GM19099 (cell line): ENCODE measurements around the gene CRYL1.

Source experiments
- POLR2A ChIP-seq: IDR thresholded peaks from 3 replicates; pipeline ENCODE4 v1.6.1; 2011; ENCODE audit warnings: low read depth; ENCODE audit not compliant: insufficient read length; ENCODE audit errors: extremely low read depth

The CRYL1 gene

DNA sequence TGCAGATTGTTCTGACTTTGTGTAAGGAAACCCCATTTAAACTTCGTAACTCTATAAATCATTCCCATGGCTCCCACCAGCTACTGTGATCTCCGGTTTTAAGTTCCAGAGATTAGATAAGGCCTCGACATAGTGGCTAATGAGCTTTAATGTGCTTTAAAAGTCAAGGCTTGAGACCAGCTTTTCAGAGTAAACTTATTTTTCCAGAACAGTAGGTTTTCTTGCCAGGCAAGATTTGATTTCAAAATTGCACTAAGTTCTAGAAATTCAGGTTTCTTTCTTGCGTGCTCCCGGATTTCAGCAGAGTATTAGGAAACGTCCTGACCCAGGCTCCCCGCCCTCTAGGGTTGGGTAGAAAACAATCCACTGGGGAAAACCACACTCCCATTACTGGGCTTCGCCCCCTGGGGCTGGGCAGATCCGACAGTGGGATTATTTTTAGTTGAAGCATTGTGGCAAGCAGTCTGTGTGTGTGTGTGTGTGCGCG, 43.3 kb downstream of the CRYL1 start:
- no peak for TF ChIP-seq POLR2A

DNA sequence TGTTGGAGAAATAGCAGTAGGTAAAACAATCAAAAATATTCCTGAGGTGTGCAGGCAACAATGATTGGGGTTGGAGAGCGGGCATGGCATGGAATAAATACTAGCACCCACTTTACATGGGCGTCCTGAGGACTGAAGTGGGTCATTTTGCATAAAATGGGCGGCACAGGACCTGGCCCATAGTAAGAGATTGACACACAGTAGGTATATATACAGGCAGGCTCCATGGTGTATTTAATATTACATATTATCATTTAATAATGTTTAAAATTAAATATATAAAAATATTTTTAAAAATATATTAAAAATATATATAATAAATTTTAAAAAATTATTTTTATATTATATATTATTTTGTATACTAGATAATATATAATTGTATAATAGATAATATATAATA, 48.3 kb downstream of the CRYL1 start:
- TF ChIP-seq POLR2A, result no peak

DNA sequence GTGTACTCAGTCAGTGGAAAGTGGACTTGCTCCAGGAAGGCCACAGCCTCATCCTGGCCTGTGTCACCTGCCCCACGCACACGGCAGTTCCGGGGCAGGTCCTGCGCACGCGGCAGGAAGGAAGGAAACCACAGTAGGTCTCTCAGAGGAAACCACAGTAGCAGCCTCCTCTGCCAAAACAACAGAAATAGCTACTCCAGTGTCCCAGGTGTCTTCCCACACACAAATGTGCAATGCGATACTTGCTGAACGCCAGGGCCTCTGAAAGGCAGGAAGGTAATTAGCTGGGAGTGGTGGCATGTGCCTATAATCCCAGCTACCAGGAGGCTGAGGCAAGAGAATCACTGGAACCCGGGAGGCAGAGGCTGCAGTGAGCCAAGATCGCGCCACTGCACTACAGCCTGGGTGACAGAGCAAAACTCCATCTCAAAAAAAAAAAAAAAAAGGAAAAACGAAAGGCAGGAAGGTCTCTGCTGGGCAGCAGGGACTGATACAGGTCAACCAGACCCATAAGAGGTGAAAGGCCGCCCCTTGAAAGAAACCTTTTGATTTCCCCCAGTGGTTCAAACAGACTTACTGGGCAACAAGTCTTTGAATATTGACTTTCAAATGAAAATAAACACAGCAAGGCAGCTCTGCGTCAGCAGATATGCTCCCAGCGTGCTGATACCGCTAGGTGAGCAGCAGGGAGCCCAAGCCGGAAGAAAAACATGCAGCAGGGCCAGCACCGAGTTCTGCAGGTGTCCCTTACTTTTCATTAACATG, 49.5 kb downstream of the CRYL1 start:
- no peak for TF ChIP-seq POLR2A

DNA sequence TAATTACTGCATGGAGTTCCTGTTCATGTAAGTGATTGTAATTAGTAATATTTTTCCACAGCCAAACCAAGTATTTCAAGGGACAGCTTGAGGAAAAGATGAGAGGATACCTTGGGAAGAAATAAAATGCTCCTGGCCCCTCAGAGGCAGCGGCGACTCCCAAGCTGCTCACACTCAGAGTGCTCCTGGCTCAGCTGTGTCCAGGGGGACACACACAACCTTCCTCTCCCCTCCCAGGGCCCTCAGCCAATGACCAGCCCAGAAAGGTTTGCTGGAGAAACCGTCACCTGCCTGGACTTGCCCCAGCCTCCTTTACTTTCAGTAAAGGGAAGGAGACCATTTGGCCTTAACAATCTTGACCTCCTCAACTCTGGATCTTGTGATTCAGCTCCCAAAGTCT, 51.1 kb downstream of the CRYL1 start:
- no peak for TF ChIP-seq POLR2A

DNA sequence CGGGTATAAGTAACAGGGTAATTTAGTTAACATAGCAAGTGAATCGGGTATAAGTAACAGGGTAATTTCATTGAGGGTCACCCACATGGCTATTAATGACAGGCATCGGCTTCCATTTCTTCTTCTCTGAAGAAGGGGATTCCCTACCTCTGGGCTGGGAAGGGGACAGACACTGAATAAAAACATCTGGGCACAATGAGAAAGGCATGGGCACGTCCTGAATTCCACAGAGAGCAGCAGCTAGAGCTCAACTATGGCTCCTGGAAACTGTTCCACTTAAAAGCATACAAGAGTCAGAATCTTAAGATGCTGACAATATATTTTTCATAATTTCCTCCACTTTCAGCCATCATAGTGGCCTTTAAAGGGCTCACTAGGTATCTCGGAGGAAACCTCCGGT, 51.8 kb downstream of the CRYL1 start:
- TF ChIP-seq POLR2A, result no peak

DNA sequence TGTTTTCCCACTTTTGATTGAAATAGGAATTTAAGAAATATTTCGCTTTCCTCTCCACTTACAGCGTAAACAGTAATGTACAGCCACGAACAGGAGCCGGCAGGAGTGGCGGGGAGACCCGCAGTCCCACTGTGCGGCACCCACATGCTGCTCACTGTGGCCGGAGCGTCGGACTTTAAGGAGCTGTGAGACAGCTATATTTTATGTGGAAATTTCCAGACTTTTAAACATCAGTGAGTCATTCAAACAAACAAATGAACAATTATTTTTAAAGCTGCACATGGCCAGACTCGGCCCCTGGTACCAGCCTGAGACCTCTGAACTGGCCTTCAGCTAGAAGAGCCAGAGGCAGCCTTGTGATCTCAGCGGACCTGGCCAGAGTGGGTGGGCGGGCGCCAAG, 52.5 kb downstream of the CRYL1 start:
- TF ChIP-seq POLR2A, result no peak

DNA sequence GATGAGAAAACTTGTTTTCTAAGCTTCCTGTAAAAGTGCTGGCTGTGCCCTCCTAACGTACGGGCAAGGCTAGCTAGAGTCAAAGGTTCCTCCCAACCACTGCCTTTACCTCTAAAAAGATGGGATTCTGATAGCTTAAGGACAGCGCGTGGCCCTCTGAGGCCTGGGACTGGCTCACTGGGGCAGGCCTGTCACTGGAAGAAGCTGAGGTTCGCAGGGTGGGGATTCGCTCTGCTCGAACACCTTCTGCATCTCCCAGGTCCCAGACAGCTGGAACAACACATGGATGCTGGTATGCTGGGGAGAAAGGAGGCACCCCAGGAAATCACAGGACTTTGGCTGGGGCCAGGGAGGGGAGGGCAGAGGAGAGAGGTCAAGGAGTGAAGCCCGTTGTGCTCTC, 53.1 kb downstream of the CRYL1 start:
- no peak for TF ChIP-seq POLR2A

DNA sequence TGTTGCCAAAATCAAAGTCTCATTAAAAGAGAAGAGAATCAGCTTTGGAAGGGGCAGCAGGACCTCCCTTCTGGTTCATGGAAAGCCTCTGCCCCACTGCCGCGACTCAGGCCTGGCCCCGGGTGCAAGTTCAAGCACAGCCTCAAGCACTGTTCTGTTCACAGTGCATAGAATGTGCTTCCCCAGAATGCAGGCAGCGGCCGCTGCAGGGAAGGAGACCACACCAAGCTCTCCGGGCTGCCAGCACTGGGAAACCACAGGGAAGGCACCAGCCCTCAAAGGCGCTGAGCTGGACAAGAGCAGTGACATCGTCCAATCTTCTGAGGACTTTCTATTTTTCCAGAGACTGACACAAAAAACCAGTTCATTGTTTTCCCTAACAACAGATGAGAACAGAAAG, 55.5 kb downstream of the CRYL1 start:
- TF ChIP-seq POLR2A, result no peak

DNA sequence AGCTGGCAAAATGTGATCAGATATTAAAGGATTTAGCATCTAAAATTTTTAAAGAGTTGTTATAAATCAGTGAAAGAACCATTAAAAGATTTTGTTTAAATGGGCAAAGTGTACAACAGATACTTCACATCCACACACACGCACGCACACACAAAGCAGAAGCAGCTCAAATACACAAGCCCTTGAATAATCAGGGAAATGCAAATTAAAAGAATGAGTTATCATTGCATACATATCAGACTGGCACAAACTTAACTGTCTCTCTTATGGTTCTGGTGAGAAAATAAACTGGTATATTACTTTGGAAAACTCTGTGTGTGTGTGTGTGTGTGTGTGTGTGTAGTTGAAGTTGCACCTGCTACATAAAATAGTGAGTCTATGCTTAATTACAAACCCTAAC, 59.3 kb downstream of the CRYL1 start:
- no peak for TF ChIP-seq POLR2A

DNA sequence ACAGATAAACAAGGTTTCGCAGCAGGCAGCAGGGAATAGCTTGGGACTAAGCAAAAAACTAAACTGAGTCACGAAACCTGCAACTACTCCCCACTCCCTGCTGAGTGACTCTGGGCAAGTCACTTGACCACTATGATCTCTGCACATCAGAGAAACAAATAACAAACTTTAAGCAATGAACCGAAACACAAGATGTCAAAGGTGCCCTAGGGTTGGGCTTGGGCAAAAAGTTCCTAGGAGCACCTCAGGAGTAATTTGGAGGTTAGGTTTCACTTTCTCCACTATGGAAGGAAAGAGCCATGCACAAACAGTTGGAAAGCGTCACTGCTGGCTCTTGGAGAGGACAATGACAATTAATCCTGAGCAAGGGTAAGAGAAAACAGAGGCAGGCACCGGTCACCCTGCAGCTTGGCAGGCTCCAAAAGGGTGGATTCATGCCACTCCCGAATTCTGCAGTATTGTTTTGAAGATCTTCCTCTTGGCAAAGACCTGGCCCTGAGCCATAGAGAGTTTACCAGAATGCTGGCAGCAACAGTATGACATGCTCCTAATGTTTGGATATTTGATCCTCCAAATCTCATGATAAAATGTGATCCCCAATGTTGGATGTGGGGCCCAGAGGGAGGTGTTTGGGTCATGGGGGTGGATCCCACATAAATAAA, 60.3 kb downstream of the CRYL1 start:
- no peak for TF ChIP-seq POLR2A

DNA sequence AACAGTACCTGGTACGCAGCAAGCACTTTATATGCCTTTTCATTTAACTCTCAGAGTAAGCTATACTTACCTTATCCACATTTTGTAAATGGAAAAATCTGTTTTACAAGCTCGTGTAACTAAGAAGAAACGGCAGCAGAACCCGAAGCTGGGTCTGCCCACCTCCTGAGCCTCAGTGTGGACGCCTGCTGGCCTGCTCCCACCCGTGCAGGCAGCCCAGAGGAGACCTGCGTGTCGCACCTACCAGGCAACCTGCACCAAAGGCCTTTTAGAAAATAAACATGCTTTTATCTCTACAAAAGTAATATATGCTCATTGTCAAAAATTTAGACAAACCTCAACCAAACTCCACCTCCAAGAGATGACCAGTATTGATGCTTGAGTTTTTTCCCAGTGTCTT, 62.7 kb downstream of the CRYL1 start:
- TF ChIP-seq POLR2A, result no peak

DNA sequence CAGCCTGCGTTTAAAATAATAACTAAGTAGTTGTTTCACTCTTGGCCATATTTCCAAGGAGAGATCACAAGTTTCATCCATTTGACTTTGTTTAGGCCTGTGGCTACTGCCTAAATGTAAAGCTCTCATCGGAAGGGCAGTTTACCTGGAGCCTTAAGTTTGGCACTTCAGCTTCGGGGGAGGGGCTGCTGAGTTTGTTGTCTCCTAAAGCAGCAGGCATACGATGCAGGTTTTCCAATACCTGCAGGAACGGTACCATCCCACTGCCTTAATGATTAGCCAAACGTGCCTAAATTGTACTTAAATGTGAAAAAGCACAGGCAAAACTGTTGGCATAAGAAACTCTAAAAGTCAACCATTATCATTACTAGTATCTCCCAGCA, 63.1 kb downstream of the CRYL1 start:
- TF ChIP-seq POLR2A, result no peak

DNA sequence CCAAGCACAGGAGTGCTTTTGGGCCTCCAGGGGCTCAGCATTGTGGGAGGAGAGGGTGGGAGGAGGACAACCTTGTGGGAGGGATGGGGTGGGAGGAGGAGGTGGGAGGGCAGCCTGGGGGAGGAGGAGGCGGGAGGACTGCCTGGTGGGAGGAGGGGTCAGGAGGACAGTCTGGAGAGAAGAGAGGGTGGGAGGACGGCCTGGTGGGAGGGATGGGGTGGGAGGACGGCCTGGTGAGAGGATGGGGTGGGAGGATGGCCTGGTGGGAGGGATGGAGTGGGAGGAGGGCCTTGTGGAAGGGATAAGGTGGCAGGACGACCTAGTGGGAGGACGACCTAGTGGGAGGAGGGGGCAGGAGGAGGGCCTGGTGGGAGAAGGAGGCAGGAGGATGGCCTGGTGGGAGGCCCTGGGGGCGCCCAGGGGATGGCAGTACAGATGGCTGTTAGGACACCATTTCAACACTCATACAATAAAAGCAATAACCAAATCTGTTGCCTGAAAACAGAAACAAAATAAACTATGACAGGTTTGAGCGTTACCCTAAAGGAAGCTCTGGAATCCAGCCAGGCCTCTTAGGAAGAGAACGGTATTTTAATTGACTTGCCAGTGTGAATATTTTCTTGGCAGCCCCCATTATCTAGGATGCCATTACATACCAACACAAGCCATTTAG, 63.7 kb downstream of the CRYL1 start:
- no peak for TF ChIP-seq POLR2A

DNA sequence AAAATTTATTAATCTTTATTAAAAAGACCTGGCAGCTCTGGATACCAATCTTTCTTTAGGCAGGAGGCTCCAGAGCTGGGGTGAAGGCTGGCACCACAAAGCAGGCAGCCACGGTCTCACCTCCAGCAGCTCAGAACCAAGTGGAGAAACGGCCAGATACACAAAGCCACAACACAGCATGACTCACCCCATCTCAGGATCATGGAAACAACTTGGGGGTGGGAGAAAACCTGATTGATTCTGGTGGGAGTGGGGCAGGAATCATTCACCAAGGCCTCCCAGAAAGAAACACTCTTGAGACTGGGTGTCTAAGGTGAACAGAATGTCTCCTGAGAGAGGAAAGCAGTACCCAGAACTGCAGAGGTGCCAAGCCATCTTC, 64.2 kb downstream of the CRYL1 start:
- no peak for TF ChIP-seq POLR2A

DNA sequence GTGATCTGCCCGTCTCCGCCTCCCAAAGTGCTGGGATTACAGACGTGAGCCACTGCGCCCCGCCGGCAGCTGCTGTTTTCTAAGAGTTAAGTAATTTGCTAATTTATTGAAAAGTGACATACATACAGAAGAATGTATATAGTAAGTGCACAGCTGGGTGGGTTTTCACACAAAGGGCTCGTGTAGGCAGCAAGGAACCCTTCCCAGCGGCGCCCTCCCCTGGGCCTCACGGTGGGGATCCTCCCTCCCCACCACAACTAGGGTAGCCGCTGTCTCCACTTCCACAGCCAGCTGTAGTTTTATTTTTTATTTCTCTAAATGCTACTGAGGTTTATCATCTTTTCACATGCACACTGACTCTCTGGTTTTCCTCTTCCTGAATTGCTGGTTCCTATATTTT, 64.9 kb downstream of the CRYL1 start:
- TF ChIP-seq POLR2A, result no peak

DNA sequence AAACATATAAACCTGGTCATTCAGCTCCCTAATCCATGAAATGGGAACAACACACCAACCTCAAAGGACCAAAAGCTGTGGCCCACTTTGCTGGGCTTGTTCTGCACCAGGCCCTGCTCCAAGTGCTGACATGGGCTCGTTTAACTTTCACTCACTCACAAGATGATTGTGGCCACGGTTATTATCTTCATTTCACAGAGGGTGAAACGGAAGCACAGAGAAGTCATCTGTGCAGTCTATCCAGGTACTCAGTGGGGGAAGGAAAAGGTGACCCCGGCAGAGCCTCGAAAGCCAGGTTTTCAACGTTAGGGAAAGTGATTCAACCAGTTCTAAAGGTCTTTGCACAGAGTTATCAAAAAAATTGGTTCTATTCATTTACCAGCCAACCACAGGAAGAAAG, 68.0 kb downstream of the CRYL1 start:
- no peak for TF ChIP-seq POLR2A
